ENCODE results near the gene PRRT2.

GRCh38 chr16:29843931-29844330 is 31.9 kb downstream of the PRRT2 start:
- no peak for TF ChIP-seq EZH2 (IDR thresholded peaks at IDR 0.05; ENCODE audit: borderline replicate concordance)
- no peak for TF ChIP-seq CTCF (IDR thresholded peaks at IDR 0.05; ENCODE audit: poor library complexity)
